NCI-H82 treated with DMSO at 0.1 percent for 48 hours (cell line): ENCODE results near the gene TENM3.

ENCODE experiments used
- DNase-seq: peaks from one replicate; lab custom pipeline; 2025; ENCODE audit not compliant: unreplicated experiment; lab: John Stamatoyannopoulos, UW

The TENM3 gene

GRCh38 chr4:182391111-182391684 is 148.0 kb downstream of the TENM3 start:
- no peak for DNase-seq

DNA sequence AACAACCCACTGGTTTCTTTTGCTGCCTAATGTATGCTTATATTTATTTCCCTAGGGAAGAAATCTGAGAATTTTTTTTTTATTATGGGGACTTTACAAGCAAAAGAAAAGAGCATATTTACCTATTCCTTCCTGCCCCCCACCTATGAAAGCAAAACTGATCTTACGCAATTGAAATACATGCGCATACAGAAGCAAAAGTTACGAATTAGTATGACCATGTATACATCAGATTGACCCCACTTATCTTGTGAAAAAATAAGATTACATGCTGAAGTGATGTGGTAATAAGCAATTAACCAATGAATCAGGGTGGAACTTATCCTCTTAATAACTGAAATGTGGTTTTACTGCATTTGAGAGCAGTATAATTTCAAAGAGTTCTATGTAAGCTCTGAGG is 151.0 kb downstream of the TENM3 start:
- no peak for DNase-seq

DNA sequence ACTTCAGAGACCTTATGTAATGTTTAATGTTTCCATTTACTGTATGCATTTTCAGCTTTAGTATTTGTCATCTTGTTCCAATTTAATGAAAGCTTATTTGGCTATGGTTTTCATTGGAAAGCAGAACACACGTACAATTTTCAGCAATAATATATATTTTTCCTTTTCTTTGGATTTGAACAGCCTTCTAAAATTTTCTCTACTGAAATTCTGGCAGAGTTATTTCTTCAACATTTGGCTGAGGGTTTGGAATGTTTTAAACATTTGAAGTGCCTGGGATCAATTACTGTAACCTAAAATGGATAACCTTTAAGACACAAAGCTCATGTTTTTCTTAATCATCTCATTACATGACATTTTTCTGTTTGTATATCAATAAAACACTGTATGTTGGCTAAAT is 156.9 kb downstream of the TENM3 start:
- no peak for DNase-seq

DNA sequence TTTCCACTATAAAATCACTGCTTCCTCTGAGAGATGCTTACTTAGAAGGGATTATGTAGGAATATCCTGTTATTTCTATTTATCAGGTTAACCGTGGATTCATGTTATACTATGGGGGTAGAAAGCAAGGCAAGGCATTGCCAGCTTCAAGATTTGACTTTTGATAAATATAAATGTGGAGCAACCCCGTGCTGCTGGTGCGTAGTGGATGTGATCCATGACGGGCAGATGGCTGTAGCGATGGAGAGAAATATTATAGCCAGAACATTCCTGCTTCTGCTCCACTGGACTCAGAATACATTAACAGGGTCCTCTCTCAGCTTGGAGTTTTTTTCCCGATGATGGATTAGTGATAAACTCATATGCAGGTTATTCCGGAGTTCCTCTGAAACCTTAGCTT is 157.6 kb downstream of the TENM3 start:
- no peak for DNase-seq

DNA sequence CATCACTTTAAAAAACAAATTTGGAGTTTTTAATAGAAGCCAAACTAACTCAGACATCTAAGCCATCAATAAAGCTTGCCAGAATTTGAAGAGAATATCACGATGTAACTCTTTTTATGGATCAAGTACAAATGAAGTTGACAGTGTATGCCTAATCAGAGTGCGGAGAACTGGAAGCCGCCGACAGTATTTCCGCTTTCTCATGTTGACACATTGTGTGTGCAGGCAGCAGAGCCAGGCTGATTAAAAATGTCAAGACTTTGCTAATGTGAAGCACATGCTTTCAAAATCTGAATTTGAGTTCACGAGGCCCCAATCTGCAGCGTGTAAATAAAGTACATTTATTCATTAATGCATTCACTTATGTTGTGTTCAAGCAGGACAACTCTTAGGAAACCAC is 161.2 kb downstream of the TENM3 start:
- DNase-seq: no peak

GRCh38 chr4:182405087-182405486 is 161.9 kb downstream of the TENM3 start:
- no peak for DNase-seq

DNA sequence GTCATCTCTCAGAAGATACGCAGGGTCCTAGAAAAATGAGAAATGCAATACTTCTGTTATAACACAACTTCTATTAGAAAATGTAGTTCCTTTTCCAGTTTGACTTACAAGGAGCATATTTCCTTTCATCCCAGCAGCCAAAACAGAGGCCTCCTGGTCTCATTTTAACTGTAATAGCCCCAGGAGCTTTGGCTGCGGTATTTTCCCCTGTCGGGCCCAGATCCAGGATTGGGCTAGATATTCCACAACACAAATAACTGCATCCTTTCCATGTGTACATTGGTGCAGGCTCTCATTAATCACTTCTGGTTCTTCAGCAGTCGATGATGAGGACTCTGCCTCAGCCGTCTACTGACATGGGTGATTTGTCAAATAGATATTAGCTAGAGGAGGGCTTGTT is 166.1 kb downstream of the TENM3 start:
- no peak for DNase-seq

- DNase-seq: no peak
These were observed 168.2 kb downstream of the TENM3 start for GRCh38 chr4:182411391-182411790.

DNA sequence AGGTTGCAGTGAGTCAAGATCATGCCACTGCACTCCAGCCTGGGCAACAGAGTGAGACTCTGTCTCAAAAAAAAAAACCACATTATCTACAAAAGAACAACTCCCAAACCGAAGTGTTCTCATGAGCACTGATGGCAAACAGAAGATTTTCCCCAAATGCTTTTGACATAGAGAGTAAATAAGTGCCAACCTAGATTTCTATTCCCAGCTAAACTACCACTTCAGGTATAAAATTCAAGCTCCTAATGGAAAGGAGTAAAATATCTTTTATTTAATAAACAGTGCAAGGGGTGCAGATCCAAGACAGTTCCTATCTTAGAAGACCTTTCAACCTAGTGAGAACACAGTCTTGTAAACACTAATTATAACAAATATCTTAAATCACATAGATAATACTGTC is 170.3 kb downstream of the TENM3 start:
- DNase-seq: no peak

GRCh38 chr4:182415116-182415515 is 171.9 kb downstream of the TENM3 start:
- no peak for DNase-seq

DNA sequence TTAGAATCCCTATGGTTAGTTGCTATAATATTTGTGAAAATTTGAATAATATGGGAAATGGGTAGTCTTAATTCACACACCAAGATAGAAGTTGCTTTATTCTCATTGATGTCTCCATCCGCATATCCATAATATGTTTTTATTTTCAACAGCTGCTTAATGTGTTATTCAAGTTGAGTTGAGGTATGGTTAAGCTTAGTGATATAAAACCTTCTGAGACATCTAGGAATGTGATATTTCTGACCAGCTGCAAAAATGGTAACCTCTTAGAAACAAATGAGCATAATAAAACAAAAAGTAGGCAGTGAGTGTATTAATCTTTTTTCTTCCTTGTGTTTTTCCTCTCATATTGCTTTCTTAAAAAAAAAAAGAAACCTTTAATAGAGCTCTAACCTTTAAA is 172.9 kb downstream of the TENM3 start:
- DNase-seq: no peak

- DNase-seq: no peak
These were observed 175.0 kb downstream of the TENM3 start for GRCh38 chr4:182418054-182418734.

GRCh38 chr4:182420189-182420588 is 177.0 kb downstream of the TENM3 start:
- no peak for DNase-seq

DNA sequence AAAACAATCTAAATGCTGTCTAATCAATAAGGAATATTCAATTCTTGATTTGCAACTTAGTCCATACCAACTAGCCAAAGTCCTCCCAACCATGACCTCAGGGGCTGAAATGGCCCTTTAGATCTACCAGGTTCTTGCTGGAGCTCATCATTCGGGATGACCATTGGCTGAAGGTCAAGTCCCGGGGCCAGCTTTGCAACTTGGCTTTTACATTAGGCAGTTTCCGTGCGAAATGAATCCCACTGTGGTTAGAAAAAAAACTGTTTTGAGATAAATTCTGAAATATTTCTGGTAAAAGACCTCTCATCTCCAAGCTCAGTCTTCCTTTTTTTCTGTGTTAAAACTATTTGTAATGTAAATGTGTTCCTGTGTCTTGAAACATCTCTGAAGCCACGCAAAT is 178.6 kb downstream of the TENM3 start:
- no peak for DNase-seq

GRCh38 chr4:182425302-182425701 is 182.1 kb downstream of the TENM3 start:
- DNase-seq: no peak

DNA sequence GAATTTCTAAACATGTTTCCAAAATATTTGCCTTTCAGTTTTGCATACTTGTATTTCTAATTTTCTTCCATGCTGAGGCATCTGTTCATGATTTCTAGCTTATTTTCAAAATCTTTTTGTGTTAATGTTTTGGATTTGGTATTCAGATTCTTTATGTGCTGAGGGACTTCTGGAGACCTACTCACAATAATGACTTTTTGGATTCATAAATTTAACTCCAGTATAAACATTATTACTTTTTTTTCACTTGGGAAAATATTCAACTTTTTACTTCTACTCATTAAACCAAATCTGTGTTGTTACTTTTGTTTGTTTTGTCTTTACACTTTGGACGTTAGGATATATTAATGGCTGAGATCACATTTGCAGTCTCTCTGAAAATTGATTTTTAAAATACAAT is 183.7 kb downstream of the TENM3 start:
- DNase-seq: no peak

- no peak for DNase-seq
These were observed 184.4 kb downstream of the TENM3 start for GRCh38 chr4:182427554-182427953.

DNA sequence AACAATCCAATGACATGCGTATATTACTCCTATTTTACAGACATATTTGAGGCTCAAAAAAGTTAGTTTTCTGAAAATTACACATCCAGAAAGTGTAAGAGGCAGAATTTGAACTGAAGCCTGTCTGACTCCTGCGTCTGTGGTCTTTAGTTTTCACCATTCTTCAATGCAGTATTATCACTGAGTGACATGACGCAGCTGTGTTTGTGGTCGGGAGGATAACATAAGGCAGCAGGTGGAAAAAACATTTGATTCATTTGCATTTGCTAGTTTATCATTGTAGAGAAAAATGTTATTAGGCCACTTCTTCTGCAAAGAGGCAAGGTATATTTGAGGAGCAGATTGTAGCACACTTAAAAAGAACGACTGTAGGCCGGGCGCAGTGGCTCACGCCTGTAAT is 186.7 kb downstream of the TENM3 start:
- no peak for DNase-seq

DNA sequence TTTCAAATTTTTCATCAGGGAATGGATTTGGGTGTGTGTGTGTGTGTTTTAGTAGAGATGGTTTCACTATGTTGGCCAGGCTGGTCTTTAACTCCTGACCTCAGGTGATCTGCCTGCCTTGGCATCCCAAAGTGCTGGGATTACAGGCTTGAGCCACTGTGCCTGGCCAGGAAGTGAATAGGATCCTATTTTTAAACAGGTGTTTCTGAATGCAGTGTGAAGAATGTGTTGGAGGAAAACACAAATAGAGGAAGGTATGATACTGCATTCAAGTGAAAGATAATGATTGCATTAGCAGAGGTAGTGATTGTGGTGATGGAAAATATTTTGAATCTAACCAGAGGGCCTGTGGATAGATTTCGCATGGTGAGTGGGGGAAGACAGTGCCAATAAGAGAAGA is 189.6 kb downstream of the TENM3 start:
- DNase-seq: no peak

DNA sequence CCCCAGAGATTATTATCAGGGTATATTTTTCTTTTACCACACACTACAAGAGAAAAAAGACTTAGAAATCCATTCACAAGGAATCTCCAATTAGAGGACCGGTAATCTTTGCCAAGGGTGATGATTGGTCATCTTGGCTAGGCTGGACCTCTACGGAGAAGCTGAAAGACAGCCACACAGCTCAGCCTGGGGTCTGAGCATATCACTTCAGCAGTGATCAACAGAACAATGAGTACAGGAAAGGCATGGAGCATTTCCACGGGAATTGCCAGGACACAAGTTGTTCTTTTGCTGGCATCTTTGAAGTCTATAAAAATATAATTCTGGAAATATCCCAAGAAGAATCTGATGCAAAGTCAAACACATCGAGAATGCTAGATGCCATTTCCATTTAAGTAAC is 191.5 kb downstream of the TENM3 start:
- no peak for DNase-seq

- DNase-seq: no peak
These were observed 192.2 kb downstream of the TENM3 start for GRCh38 chr4:182435401-182435800.

GRCh38 chr4:182443070-182443469 is 199.9 kb downstream of the TENM3 start:
- no peak for DNase-seq

GRCh38 chr4:182447767-182448280 is 204.6 kb downstream of the TENM3 start:
- no peak for DNase-seq
